Left renal cortex interstitium (tissue), 4 donors: ENCODE results near the gene TEX14. TPM values are rescaled to one million over a fixed set of nuclear protein-coding genes. Genes with fewer than 3 reads are reported as not detected.
"Not testable (repeated sequence)": the region's sequence is repeated elsewhere in the genome, so short reads cannot be mapped to it uniquely, and the experiment has no call there.

Experiments
- DNase-seq, 4 donors: peaks; one replicate each; pipeline ENCODE4 v3.0.0-alpha.2; 2013; ENCODE audit warnings: low read depth in 4 of 4, low spot score in 2 of 4, missing footprints in 1 of 4
- polyA plus RNA-seq, 4 donors: library from polyadenylated mRNA; unstranded; fragments of 120-200 nt; gene quantifications; one replicate each; pipeline ENCODE4 v1.2.1, GENCODE V29; 2013; ENCODE audit not compliant: insufficient read length in 4 of 4

The TEX14 gene
- polyA plus RNA-seq, 4 donors, result 0.43 to 1.8 (median 0.55) TPM

DNA sequence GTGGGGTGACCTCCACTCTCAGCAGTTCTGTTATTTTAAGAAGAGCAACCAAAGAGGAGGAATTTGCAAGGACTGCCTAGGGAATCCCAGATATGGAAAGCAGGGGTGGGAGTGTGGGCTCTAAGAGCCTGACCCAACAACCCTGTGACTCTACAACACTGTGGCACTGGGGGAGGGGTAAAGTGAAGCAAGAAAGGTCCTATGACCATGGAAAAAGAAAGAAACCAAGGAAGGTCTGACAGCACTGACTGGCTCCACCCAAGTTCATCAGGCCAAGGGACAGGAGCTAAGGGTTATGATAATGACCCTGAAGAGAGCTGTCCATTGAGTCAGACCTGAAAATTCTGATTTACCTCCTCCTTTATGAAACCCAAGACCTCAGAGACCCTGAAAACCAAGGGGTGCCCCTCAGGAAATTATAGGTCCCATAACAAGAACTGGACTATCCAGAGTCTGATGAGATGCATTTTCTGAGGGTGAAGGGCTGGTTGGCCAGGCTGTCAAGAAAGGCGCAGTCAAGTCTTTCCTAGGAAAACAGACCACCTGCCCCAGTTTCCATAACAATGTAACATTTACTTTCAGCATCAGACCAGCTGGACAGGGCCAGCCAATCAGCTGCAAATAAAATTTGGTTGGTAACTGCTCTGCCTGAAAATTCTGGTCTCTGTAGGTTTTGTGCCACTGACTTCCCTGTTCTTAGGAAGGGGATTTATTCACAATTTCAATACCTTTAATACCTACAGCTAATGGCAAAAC, 123.6 kb downstream of the TEX14 start:
- DNase-seq, result no peak

DNA sequence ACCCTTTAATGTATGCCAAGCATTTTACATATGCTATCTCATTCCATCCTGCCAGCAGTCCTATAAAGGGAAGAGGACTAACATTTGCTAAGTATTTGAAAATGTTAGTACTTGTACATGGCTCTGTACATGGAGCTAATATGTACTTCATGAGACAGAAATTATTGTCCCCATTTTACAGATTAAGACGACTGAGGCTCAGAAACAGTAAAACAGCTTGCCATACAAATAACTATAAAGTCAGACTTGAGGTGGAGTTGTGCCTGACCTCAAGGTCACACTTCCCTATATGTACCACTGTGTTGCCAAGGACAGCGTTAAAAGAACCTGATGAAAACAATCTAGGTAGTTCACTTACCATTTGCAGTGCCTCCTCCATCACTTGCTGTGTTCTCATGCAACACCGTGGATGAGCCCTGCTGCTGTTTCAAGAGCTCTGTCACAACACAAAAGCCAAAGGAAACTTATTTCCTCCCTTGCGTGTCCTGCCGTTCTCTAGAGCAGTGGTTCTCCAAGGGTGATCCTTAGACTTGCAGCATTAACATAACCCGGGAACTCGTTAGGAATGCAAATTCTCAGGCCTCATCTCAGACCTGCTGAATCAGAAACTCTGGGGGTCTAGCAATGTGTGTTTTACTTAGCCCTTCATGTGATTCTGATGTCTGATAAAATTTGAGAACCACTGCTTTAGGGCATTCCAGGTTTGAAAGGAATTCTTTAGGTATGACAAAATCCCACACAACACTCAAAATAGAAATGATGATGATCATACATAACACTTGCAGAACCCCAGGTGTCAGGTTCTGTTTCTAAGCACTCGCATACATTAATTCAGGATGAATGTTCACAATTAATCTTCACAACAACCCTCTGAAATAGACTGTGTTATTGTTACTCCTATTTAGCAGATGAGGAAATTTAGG, 126.2 kb downstream of the TEX14 start:
- no peak for DNase-seq

DNA sequence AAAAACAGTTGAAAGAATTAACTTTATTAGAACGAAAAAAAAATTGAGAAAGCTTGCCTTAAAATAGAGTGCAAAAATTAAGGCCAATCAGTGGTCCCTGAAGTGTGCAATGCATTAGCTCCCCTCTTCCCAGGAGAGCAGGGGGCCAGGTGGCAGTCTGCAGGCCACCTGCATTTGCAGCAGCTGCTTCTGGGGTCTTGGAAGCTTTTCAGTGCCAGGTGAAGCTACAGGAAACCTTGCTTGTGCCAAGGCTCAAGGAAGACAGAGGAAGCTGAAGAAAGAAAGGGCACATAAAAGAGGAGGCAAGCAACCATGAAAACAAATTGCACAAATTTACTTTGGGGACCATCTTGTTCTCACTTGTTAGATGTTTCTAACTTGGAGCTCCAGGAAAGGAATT, 126.9 kb downstream of the TEX14 start:
- DNase-seq, result no peak

DNA sequence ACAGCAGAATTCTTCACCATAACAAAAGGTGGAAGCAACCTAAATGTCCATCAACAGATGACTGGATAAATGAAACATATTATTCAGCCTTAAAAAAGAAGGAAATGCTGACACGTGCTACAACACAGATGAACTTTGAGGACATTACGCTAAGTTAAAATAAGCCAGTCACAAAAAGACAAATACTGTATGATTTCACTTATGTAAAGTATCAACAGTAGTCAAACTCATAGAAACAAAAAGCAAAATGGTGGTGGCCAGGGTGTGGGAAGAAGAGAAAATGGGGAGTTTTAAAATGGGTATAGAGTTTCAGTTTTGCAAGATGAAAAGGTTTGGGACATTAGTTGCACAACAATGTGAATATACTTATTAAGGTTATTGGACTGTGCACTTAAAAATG, 127.6 kb downstream of the TEX14 start:
- DNase-seq, result no peak

DNA sequence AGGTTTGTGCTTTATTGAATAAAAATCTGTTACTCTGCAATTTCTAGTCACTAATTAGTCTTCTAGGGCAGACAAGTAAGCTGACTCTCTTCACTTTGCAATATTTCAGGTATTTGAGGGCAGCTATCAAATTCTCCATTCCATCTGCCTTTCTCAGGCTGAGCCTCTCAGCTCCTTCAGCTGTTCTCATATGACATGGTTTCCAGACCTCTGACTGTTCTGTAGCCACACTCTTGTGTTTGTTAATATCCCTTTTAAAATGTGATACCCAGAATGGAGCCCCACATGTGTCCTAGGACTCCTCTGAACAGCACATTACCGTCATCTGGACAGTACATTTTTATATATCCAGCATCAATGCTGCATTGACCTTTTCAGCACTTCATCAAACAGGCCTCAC, 131.3 kb downstream of the TEX14 start:
- no peak for DNase-seq

DNA sequence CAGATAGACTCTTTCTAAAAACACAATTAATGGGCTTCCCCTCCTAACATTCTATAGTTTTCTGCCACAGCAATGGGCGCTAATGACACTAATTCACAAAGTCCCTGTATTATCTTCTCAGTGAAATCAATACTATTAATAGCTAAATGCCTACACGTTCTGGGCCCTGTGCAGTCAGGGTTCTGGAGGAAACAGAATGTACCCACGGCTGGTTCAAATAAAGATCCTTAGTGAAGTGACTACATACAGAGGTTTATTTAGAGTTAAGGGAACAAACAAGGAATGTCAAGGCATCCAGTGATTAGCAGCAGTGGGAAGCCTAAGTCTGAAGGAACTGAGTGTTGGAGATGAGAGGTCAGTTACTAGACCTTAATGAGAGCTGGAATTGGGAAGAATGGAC, 133.9 kb downstream of the TEX14 start:
- no peak for DNase-seq

DNA sequence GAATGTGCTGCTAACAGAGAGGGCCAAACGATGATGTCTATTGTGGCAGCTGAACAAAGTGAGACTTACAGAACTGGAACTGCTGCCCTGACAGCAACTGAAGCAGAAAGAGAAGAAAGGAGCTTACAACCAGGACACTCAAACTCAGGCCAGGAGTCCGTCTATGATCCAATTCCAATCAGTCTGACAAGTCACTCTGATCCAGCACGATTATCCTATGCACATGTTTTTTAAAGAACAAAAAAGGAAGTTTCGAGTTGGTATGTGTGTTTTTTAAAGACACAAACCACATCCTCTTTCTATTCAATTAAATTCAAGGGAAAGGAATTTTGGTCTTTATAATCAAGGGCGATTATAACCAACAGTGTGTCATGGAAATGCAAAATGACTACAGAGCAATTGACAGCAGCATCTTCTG, 135.0 kb downstream of the TEX14 start:
- no peak for DNase-seq

DNA sequence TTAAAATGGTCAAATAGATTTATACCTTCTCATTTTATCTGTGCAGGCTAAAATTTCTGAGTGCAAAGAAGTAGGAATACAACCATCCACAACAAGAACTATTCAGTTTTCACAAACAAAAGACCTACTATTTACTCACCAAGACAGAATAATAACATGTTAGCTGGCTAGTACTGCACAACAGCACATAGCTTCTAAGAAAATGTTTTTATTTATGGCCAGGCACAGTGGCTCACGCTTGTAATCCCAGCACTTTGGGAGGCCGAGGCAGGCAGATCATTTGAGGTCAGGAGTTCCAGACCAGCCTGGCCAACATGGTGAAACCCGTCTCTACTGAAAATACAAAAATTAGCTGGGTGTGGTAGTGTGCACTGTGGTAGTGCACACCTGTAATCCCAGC, 136.7 kb downstream of the TEX14 start:
- DNase-seq, result not testable (repeated sequence)

DNA sequence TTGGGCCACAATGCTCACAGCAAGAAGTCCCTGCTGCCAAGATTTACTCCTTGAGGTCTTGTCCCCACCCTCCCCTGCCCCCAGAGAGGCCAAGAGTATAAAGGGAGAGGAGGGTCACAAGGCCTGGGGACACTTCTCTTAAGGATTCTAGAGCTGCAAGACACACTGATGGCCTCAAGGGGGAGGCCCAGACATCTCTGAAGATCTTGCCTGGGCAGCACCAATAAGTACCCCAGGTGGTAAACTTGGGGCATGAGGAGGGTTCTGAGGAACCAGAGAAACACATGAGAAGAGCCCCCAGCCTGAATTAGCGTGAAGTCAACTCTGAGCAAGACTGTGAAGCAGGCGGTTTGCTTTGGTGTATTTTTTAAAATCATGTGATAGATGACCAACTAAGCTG, 150.6 kb downstream of the TEX14 start:
- DNase-seq, result no peak

DNA sequence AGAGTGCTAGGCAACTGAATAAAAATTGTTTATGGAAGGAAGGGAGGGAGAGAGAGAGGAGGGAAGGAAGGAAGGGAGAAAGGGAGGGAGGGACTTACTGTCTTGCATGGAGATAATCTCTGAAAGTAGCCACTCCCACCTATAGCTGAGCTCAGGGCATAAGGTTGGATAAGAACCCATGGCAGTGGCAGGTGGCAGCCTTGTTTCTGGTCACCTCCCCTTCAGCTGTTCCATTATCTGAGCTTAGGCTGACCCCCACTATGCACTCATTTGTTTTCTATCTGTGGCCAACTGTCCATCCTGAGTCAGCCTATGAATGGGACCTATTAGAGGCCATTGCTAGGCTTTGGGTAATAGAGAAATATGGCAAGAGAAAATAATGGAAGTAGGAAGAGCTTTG, 152.1 kb downstream of the TEX14 start:
- no peak for DNase-seq

DNA sequence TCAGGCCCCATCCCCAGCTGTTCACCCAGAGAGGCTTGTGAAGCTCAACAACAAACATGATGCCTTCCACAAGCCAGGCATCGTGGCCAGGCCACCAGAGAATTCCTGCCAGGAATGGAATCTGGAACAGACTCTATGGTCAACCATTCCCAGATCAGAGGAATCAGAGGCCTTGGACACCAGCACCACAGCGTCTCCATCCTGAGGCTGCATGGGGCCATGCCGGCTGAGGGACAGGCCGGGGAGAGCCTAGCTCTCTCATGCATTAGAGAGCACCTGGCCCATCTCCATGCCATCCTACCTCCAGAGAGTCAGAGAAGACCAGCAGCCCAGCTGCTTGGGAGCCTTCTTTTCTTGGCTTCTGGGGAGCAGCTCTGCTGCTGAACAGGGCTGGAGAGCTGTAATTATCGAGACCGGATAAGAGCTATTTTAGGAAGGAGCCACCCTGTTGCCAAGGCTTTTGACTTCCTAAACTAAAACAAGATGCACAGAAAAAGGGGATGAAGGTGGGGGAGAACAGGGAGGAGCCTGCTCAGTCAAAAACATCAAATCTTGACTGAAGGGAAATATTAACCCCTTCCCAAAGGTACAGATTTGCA, 152.9 kb downstream of the TEX14 start:
- DNase-seq, result no peak

DNA sequence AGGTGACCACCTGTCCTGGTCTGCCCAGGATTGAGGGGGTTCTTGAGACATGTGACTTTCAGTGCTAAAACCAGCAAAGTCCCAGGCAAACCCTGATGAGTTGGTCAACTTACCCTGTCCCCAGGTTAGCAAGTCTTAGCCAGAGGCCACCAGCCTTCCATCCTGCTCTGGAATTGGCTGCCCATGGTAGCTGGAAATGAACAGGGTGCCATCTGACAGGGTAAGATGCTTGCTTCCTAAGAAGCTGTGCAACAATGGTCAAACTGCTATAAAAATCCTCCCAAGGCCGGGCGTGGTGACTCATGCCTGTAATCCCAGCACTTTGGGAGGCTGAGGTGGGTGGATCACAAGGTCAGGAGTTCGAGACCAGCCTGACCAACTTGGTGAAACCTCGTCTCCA, 154.6 kb downstream of the TEX14 start:
- DNase-seq, result no peak

DNA sequence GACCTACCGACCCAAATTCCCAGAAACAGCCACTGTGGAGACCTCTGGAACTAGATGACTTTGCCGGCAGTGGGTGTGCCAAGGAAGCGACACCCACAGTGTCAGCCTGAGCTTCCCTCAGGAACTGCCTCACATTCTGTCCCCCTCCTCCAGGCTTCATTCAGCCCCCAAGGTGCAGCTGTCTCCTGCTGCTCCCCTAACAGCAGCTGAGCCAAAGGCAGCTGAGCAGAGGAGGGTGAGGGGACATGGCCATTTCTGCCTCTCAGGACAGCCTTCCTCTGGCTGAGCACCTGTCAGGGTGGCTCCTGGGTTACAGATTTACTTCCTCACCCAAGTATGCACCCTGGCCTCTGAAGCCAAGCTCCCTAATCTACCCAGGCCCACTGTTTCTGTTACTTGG, 155.3 kb downstream of the TEX14 start:
- DNase-seq, result no peak

DNA sequence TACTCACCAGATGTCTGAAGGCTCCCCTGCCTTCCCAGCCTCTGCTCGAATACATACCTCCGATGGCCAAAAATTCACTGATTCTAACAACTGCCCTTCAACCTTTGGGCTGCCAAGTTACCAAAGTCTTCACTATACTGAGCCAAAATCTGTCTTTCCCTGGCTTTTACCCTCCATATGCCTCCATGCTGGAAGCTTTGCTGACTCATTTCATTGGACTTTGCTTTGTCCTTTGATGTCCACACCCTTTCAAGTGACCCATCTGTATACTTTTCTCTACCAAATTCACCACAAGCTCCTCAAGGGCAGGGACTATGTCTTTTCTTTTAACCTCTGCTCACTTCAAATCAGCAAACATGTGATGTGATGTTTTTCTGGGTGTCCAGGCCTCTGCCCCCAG, 156.4 kb downstream of the TEX14 start:
- no peak for DNase-seq

DNA sequence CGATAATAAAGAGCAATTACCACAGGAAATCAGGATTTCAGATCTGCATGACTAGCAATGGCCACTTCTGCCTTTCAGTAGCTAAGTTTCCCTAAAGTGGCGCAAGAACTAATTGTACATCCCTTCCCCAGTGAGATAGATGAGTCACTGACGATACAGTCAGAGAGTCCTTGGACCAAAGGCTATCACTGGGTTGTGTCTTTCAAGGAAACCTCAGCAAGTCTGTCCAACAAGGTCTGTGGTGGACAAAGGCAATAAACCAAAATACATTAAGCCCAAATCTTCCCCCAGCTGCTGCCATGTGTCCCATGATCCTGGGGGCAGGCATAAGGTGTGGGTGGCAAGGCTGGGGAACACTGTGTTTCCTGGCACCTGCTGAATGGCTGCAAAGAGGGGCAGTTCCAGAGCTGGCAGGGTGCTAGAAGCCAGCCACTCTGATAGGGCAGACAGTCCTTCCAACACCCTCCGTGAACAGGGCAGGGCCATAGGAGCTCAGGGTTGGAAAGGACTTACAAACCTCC, 156.9 kb downstream of the TEX14 start:
- no peak for DNase-seq

DNA sequence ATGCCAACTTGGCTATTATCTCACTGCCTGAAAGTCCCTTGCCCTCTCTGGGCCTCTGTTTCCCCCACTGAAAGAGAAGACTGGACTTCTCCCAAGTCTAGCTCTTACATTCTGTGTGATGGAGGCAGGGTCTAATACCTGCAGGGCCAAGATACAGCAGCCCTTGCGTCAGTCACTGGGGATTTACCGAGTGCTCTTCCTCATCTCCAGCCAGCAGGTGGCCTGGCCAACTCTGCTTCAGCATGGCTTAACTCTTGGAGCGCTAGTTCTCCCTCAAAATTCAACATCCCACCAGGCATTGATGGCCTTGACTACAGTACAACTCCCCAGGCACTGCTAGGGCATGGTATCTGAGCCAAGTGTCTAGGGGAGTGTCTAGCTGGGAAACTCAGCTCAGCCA, 157.5 kb downstream of the TEX14 start:
- no peak for DNase-seq

DNA sequence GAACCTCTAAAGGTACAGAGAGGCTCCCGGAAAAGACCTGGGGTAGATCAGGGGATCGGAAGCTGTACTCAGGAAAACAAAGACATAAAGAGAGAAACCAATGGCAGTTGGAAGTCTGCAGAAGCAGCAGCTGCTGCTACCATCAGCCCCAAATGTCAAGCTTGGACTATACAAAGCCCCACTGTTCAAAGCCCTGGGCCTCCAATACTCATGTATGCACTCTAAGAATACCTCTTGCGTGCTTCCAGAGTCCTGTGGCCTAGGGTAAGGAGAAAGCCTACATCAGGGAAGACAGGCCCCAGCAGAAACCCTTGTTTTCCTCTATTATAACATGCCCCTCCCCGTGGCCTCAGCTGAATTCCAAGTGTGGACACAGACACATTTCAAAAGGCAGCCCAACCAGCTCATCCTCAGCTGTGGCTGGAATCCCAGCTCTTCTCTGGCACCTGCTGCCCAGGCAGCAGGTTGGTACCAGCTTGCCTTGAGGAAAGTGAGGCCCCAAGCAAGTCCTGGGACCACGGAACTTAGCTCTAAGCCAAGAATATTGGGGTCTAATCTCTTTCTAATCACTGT, 158.1 kb downstream of the TEX14 start:
- no peak for DNase-seq

DNA sequence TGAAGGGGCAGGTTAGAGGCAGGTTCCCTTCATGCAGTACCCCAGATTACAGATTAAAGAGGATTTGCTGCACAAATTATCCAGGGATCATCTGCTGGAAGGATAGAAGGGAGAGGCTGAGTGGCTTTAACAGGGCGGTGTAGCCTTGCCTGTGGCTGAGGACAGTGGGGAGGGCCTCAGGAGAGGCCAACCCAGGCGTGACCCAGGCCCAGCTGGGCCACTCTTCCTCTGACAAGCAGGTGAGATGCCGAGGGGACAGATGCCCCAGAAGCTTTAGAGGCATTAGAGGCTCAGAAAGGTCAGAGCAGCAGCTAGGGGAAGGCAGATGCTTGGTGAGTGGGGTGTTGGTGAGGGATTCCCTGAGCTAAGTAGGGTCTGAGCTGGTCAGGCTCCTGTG, 159.3 kb downstream of the TEX14 start:
- DNase-seq, result no peak

DNA sequence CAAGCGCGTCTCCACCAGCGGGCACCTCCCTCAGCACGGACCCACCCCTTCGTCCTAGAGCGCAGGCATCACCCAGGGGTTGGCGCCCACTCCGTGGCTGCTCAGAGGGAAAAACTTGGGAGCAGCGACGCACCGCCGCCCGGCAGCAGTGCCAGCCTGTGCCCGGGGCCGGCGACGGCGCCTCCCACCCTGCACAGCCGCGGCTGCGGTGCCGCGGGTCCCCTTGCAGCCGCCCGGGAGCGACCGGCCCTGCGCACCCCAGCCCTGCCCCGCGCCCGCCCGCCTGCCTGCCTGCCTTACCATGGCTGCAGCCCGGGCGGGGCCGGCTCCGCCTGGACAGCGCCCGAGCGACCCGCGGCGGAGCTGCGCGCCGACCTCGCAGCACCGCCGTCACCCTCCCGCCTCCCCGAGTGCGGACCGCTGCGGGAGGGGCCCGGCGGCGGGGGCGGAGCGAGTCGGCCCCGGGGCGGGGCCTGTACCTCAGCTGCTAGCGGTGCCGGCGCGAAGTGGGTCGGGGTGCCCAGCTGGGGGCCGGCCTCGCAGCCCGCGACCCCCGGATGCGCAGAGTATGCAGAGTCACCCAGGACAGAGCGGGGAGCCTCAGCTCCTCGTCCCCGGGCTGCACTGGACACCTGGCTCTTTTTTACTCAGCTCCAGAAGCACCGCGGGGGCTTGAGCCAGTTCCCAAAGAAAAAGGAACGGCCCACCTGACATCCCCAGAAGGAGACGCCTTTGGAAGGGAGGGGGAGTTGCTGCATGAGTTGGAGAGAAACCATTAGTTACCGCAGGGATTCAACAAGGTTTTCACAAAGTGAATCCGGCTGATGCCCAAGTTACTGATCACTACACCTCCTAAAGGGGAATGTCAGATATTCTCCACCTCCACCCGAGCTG, 159.9 kb downstream of the TEX14 start:
- DNase-seq, result no peak

DNA sequence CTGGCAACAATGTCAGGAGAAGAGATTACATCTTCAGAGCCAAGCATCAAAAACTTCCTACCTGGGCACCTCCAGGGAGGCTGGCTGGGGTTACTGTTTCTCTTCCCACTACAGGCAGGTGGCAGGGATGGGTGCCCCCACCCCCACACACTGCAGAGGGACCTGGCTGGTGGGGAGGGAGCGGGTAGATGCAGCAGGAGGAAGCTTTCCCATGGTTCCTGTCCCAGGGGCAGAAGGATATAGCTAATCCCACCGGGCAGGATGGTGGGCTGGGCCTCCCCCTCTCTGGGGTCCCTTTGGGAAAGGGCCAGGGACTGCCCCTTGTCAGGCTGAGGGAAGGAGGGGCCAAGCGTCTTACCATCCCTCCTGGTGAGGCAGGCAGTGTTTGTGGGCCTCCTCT, 160.7 kb downstream of the TEX14 start:
- no peak for DNase-seq
